Trophoblast cell (in vitro differentiated cells and primary cell): Measurements from ENCODE around the gene TYMS.

Source experiments
- DNase-seq, 2 donors: peaks; one replicate each; pipeline ENCODE4 v3.0.0-alpha.2; 2016
- H2AFZ ChIP-seq: 2 replicates; pipeline ENCODE4 v1.6.1; 2013; ENCODE audit warnings: low read length, moderate library complexity, mild to moderate bottlenecking; ENCODE audit not compliant: insufficient read depth, poor library complexity
- H2AK5ac ChIP-seq: 2 replicates; pipeline ENCODE4 v1.6.1; 2013; ENCODE audit warnings: mild to moderate bottlenecking, low read length
- H2BK120ac ChIP-seq: 2 replicates; pipeline ENCODE4 v1.6.1; 2013; ENCODE audit warnings: low read length, mild to moderate bottlenecking, moderate library complexity; ENCODE audit not compliant: insufficient read depth, poor library complexity
- H2BK12ac ChIP-seq: 2 replicates; pipeline ENCODE4 v1.6.1; 2013; ENCODE audit warnings: mild to moderate bottlenecking, low read length, moderate library complexity
- H2BK5ac ChIP-seq: 2 replicates; pipeline ENCODE4 v1.6.1; 2013; ENCODE audit warnings: low read length, low read depth, moderate library complexity, mild to moderate bottlenecking; ENCODE audit not compliant: poor library complexity
- H3K14ac ChIP-seq: 2 replicates; pipeline ENCODE4 v1.6.1; 2013; ENCODE audit warnings: mild to moderate bottlenecking, low read length
- H3K18ac ChIP-seq: 2 replicates; pipeline ENCODE4 v1.6.1; 2013; ENCODE audit warnings: mild to moderate bottlenecking, low read length
- H3K23ac ChIP-seq: 2 replicates; pipeline ENCODE4 v1.6.1; 2013; ENCODE audit warnings: low read length
- H3K27ac ChIP-seq: 2 replicates; pipeline ENCODE4 v1.5.1; 2013; ENCODE audit warnings: low read depth, mild to moderate bottlenecking, inconsistent platforms, low read length, moderate library complexity
- H3K27me3 ChIP-seq: 2 replicates; pipeline ENCODE4 v1.6.1; 2013; ENCODE audit warnings: inconsistent platforms, mild to moderate bottlenecking, low read length, moderate library complexity; ENCODE audit not compliant: insufficient read depth
- H3K36me3 ChIP-seq, 2 experiments: 1 replicate in 1 of 2; 2 replicates in 1 of 2; pipeline ENCODE4 v1.6.1; 2013; ENCODE audit warnings: low read length in 2 of 2, mild to moderate bottlenecking in 2 of 2, moderate library complexity in 1 of 2; ENCODE audit not compliant: insufficient read depth in 2 of 2, control insufficient read depth in 1 of 2
- H3K4ac ChIP-seq: 2 replicates; pipeline ENCODE4 v1.6.1; 2013; ENCODE audit warnings: low read depth, mild to moderate bottlenecking, low read length, moderate library complexity
- H3K4me1 ChIP-seq, 2 experiments: 1 replicate in 1 of 2; 2 replicates in 1 of 2; pipeline ENCODE4 v1.6.1; 2013; ENCODE audit warnings: low read length in 2 of 2, mild to moderate bottlenecking in 2 of 2, moderate library complexity in 1 of 2; ENCODE audit not compliant: insufficient read depth in 2 of 2, control insufficient read depth in 1 of 2
- H3K4me2 ChIP-seq: 2 replicates; pipeline ENCODE4 v1.6.1; 2013; ENCODE audit warnings: inconsistent platforms, mild to moderate bottlenecking, low read length, moderate library complexity
- H3K4me3 ChIP-seq: 2 replicates; pipeline ENCODE4 v1.5.1; 2013; ENCODE audit warnings: mild to moderate bottlenecking, low read depth, low read length, inconsistent platforms
- H3K79me1 ChIP-seq: one replicate; pipeline ENCODE4 v1.6.1; 2013; ENCODE audit warnings: low read length
- H3K79me2 ChIP-seq: 2 replicates; pipeline ENCODE4 v1.6.1; 2013; ENCODE audit warnings: low read length, mild to moderate bottlenecking; ENCODE audit not compliant: control insufficient read depth, insufficient read depth, poor library complexity
- H3K9ac ChIP-seq: 2 replicates; pipeline ENCODE4 v1.6.1; 2013; ENCODE audit warnings: mild to moderate bottlenecking, low read length
- H3K9me3 ChIP-seq: 2 replicates; pipeline ENCODE4 v1.6.1; 2013; ENCODE audit warnings: low read depth, mild to moderate bottlenecking, control low read depth, inconsistent platforms, low read length; ENCODE audit not compliant: insufficient read depth
- H4K12ac ChIP-seq: 2 replicates; pipeline ENCODE4 v1.6.1; 2013; ENCODE audit warnings: low read depth, mild to moderate bottlenecking, low read length, moderate library complexity
- H4K8ac ChIP-seq: 2 replicates; pipeline ENCODE4 v1.6.1; 2013; ENCODE audit warnings: low read depth, mild to moderate bottlenecking, low read length, moderate library complexity
- H4K91ac ChIP-seq: one replicate; pipeline ENCODE4 v1.6.1; 2013; ENCODE audit warnings: low read depth, mild to moderate bottlenecking, low read length, moderate library complexity
- WGBS: extraction: QIAGEN DNeasy Blood & Tissue Kit; methylation state at CpG from one replicate; pipeline ENCODE4 v1.1.7; 2013; ENCODE audit warnings: missing lambda C conversion rate; ENCODE audit not compliant: insufficient read length, insufficient coverage; ENCODE audit errors: extremely low coverage; 5-methylcytosine and 5-hydroxymethylcytosine counted together

Gene TYMS

GRCh38 chr18:708096-708495, 50.6 kb downstream of the TYMS start:
- Histone ChIP-seq H4K8ac (no peak overlapping the region), H3K79me1 (peaks cover 10% of the 10 kb centered on the region), H2AK5ac (no peak overlapping the region), H3K4ac (no peak overlapping the region), H2BK120ac (no peak overlapping the region), H3K79me2 (peaks cover 7% of the 10 kb centered on the region), H3K18ac (no peak overlapping the region), H2BK5ac (no peak overlapping the region), H3K14ac (no peak overlapping the region), H4K91ac (no peak overlapping the region), H3K9ac (no peak overlapping the region), H2AFZ (no peak overlapping the region), H3K4me1 (peaks cover 4 to 6% of the 10 kb centered on the region in 2 experiments), H4K12ac (no peak overlapping the region), H3K4me3 (no peak overlapping the region), H2BK12ac (no peak overlapping the region), H3K9me3 (no peaks in the 10 kb centered on the region), H3K23ac (no peak overlapping the region), H3K4me2 (no peak overlapping the region), H3K27ac (no peak overlapping the region), H3K27me3 (no peaks in the 10 kb centered on the region), H3K36me3 (peaks cover 8 to 10% of the 10 kb centered on the region in 2 experiments)
- WGBS, result no CpG with 5 or more reads among the region's 10 CpGs
- DNase-seq, result no peak

GRCh38 chr18:709771-710170, 52.3 kb downstream of the TYMS start:
- no peak overlapping the region for H2AFZ ChIP-seq
- no peak overlapping the region for H3K4me2 ChIP-seq
- H3K23ac ChIP-seq, result no peak overlapping the region
- H3K79me2 ChIP-seq, result peaks cover 7% of the 10 kb centered on the region
- H3K14ac ChIP-seq, result no peak overlapping the region
- H2AK5ac ChIP-seq, result no peak overlapping the region
- no peak overlapping the region for H2BK12ac ChIP-seq
- H3K18ac ChIP-seq, result no peak overlapping the region
- no peak overlapping the region for H2BK120ac ChIP-seq
- H3K9me3 ChIP-seq, result no peaks in the 10 kb centered on the region
- H4K12ac ChIP-seq, result no peak overlapping the region
- no peak overlapping the region for H4K8ac ChIP-seq
- no CpG with 5 or more reads among the region's 1 CpG for WGBS
- H3K36me3 ChIP-seq, result peaks cover 8 to 10% of the 10 kb centered on the region in 2 experiments
- peaks cover 4 to 6% of the 10 kb centered on the region in 2 experiments for H3K4me1 ChIP-seq
- no peak overlapping the region for H3K27ac ChIP-seq
- H3K27me3 ChIP-seq, result no peaks in the 10 kb centered on the region
- H2BK5ac ChIP-seq, result no peak overlapping the region
- no peak overlapping the region for H3K9ac ChIP-seq
- no peak overlapping the region for H3K4ac ChIP-seq
- peaks cover 10% of the 10 kb centered on the region for H3K79me1 ChIP-seq
- no peak overlapping the region for H3K4me3 ChIP-seq
- H4K91ac ChIP-seq, result no peak overlapping the region
- peak; percentile 77 to 93 for DNase-seq

- peaks cover 10% of the 10 kb centered on the region for H3K79me1 ChIP-seq
- WGBS, result no CpG with 5 or more reads among the region's 3 CpGs
- no peak overlapping the region for H2BK5ac ChIP-seq
- no peak overlapping the region for H3K27ac ChIP-seq
- no peak overlapping the region for H3K4me3 ChIP-seq
- H3K4me2 ChIP-seq, result no peak overlapping the region
- no peak overlapping the region for H2AK5ac ChIP-seq
- no peak for DNase-seq
- H2AFZ ChIP-seq, result no peak overlapping the region
- H3K9me3 ChIP-seq, result no peaks in the 10 kb centered on the region
- peaks cover 4 to 6% of the 10 kb centered on the region in 2 experiments for H3K4me1 ChIP-seq
- H3K36me3 ChIP-seq, result peaks cover 8 to 9% of the 10 kb centered on the region in 2 experiments
- H3K9ac ChIP-seq, result no peak overlapping the region
- no peak overlapping the region for H3K18ac ChIP-seq
- no peaks in the 10 kb centered on the region for H3K27me3 ChIP-seq
- no peak overlapping the region for H2BK12ac ChIP-seq
- H4K12ac ChIP-seq, result no peak overlapping the region
- peak overlapping the region; percentile 5 for H4K8ac ChIP-seq
- H3K79me2 ChIP-seq, result peaks cover 7% of the 10 kb centered on the region
- no peak overlapping the region for H4K91ac ChIP-seq
- H2BK120ac ChIP-seq, result no peak overlapping the region
- no peak overlapping the region for H3K14ac ChIP-seq
- H3K4ac ChIP-seq, result no peak overlapping the region
- H3K23ac ChIP-seq, result no peak overlapping the region
Measured at GRCh38 chr18:710418-711300, 53.2 kb downstream of the TYMS start.

GRCh38 chr18:711310-711656, 53.8 kb downstream of the TYMS start:
- Histone ChIP-seq H2BK120ac (no peak overlapping the region), H3K9me3 (no peaks in the 10 kb centered on the region), H3K18ac (peak overlapping the region; percentile 12), H3K9ac (peak overlapping the region; percentile 77), H2AFZ (peak overlapping the region; percentile 5), H2BK5ac (no peak overlapping the region), H3K27ac (no peak overlapping the region), H3K4ac (no peak overlapping the region), H4K91ac (no peak overlapping the region), H3K79me2 (peaks cover 7% of the 10 kb centered on the region), H3K36me3 (peaks cover 8% of the 10 kb centered on the region in 2 experiments), H3K79me1 (peaks cover 10% of the 10 kb centered on the region), H4K12ac (no peak overlapping the region), H3K23ac (no peak overlapping the region), H4K8ac (no peak overlapping the region), H3K27me3 (no peaks in the 10 kb centered on the region), H2AK5ac (no peak overlapping the region), H2BK12ac (no peak overlapping the region), H3K4me3 (no peak overlapping the region), H3K14ac (no peak overlapping the region), H3K4me2 (peak overlapping the region; percentile 89), H3K4me1 (peaks cover 4 to 6% of the 10 kb centered on the region in 2 experiments)
- 100% methylated on average over 1 of the region's 8 CpGs for WGBS
- no peak for DNase-seq
